Body of pancreas (tissue), 4 donors: ENCODE measurements around the gene VGLL2. TPM values are rescaled to one million over a fixed set of nuclear protein-coding genes. Genes with fewer than 3 reads are reported as not detected.

Experiments
- ATAC-seq: fragments of 150-250 bp; one replicate; pipeline ENCODE4 v1.9.1; 2016
- DNase-seq, 4 donors: peaks; one replicate each; pipeline ENCODE4 v3.0.0-alpha.2; 2019
- H3K27ac ChIP-seq, 4 donors: fragments of 200-600 bp; sonication (generic); 1 replicate in 3 of 4; 2 replicates in 1 of 4; pipeline versions ENCODE4 v1.5.1 to v1.6.1; 2016 to 2019; ENCODE audit warnings: mild to moderate bottlenecking in 1 of 4, mixed read lengths in 1 of 4, moderate library complexity in 1 of 4
- H3K27me3 ChIP-seq, 2 donors: fragments of 200-600 bp; sonication (generic); one replicate each; pipeline ENCODE4 v1.6.0; 2016; ENCODE audit warnings: mild to moderate bottlenecking in 1 of 2
- H3K36me3 ChIP-seq, 2 donors: fragments of 200-600 bp; sonication (generic); replicated peaks in 1 of 2; 2 replicates each; pipeline ENCODE4 v1.5.1; 2016; ENCODE audit warnings: low read depth in 2 of 2; ENCODE audit not compliant: insufficient read depth in 1 of 2
- H3K4me1 ChIP-seq: fragments of 200-600 bp; sonication (generic); one replicate; pipeline ENCODE4 v1.6.0; 2016
- H3K4me3 ChIP-seq, 2 donors: fragments of 200-600 bp; sonication (generic); 1 replicate in 1 of 2; 2 replicates in 1 of 2; pipeline ENCODE4 v1.5.1; 2016 to 2019
- H3K9me3 ChIP-seq, 3 donors: fragments of 200-600 bp; sonication (generic); 1 replicate in 2 of 3; 2 replicates in 1 of 3; pipeline ENCODE4 v1.5.1; 2016
- CTCF ChIP-seq, 7 experiments: fragments of 450-650 bp in 4 of 7; fragments of 200-600 bp in 3 of 7; sonication (generic) in 3 of 7; IDR thresholded peaks; one replicate each; pipeline ENCODE4 v1.5.1; 2016 to 2019; ENCODE audit warnings: antibody characterized with exemption in 7 of 7
- POLR2A ChIP-seq, 3 donors: fragments of 450-650 bp; IDR thresholded peaks; one replicate each; pipeline ENCODE4 v1.6.1; 2016; ENCODE audit warnings: antibody characterized with exemption in 3 of 3, mild to moderate bottlenecking in 2 of 3
- WGBS, 2 donors: methylation state at CpG; one replicate each; pipeline ENCODE4 v1.1.5; 2017; 5-methylcytosine and 5-hydroxymethylcytosine counted together
- intact Hi-C: fragments of 100-400 bp; cut with DNase I; formaldehyde crosslinking; loops from one replicate; pipeline ENCODE4 v1.15.1; 2023
- total RNA-seq, 2 donors: library from RNA; depleted of rRNA; stranded (reverse); fragments of >200 nt; gene quantifications; one replicate each; pipeline ENCODE4 v1.1.0, GENCODE V29; 2016

The VGLL2 gene
- total RNA-seq, 2 donors from 2014 or later, result 0.99 TPM; not detected in 1

GRCh38 chr6:117228202-117228601 lies 37.2 kb upstream of the VGLL2 start:
- Histone ChIP-seq H3K27me3 (no peaks in the 10 kb centered on the region), H3K4me1 (no peaks in the 10 kb centered on the region), H3K36me3 (no peaks in the 10 kb centered on the region), H3K9me3 (no peaks in the 10 kb centered on the region), H3K4me3 (no peak overlapping the region), H3K27ac (no peak overlapping the region)
- no peak for DNase-seq
- ATAC-seq, result no peak
- 56 to 67% methylated on average over 1 of the region's 1 CpG for WGBS, 2 donors
- intact Hi-C loops, result no loop called here
- no peak for TF ChIP-seq POLR2A (IDR thresholded peaks at IDR 0.05)
- no peak for TF ChIP-seq CTCF (IDR thresholded peaks at IDR 0.05)

GRCh38 chr6:117229870-117230269 lies 35.5 kb upstream of the VGLL2 start:
- 23 to 44% methylated on average over 1 of the region's 1 CpG for WGBS, 2 donors
- intact Hi-C loops, result no loop called here
- Histone ChIP-seq H3K9me3 (no peaks in the 10 kb centered on the region), H3K4me3 (no peak overlapping the region), H3K27me3 (no peaks in the 10 kb centered on the region), H3K36me3 (no peaks in the 10 kb centered on the region), H3K4me1 (no peaks in the 10 kb centered on the region), H3K27ac (no peak overlapping the region)
- TF ChIP-seq POLR2A (IDR thresholded peaks at IDR 0.05) (no peak), CTCF (IDR thresholded peaks at IDR 0.05) (no peak)
- DNase-seq (no peak), ATAC-seq (no peak)

- intact Hi-C loops, result no loop called here
- no peaks in the 10 kb centered on the region for H3K4me1 ChIP-seq
- TF ChIP-seq POLR2A (IDR thresholded peaks at IDR 0.05), result no peak
- no peak for TF ChIP-seq CTCF (IDR thresholded peaks at IDR 0.05)
- no peaks in the 10 kb centered on the region for H3K27me3 ChIP-seq
- H3K9me3 ChIP-seq, result no peaks in the 10 kb centered on the region
- ATAC-seq (no peak), DNase-seq (no peak)
- H3K36me3 ChIP-seq, result no peaks in the 10 kb centered on the region
- 52 to 68% methylated on average over 2 of the region's 2 CpGs for WGBS, 2 donors
- H3K27ac ChIP-seq, result no peak overlapping the region
- no peak overlapping the region for H3K4me3 ChIP-seq
Observed at GRCh38 chr6:117231466-117231865, 33.9 kb upstream of the VGLL2 start.

GRCh38 chr6:117232196-117232595 lies 33.2 kb upstream of the VGLL2 start:
- Histone ChIP-seq H3K36me3 (no peaks in the 10 kb centered on the region), H3K27ac (no peak overlapping the region), H3K27me3 (no peaks in the 10 kb centered on the region), H3K4me1 (no peaks in the 10 kb centered on the region), H3K4me3 (no peak overlapping the region), H3K9me3 (no peaks in the 10 kb centered on the region)
- TF ChIP-seq CTCF (IDR thresholded peaks at IDR 0.05) (no peak), POLR2A (IDR thresholded peaks at IDR 0.05) (no peak)
- intact Hi-C loops, result no loop called here
- DNase-seq, result no peak
- WGBS, 2 donors, result 43 to 55% methylated on average over 4 of the region's 4 CpGs
- no peak for ATAC-seq

GRCh38 chr6:117233145-117233544 lies 32.2 kb upstream of the VGLL2 start:
- TF ChIP-seq POLR2A (IDR thresholded peaks at IDR 0.05) (no peak), CTCF (IDR thresholded peaks at IDR 0.05) (no peak)
- Histone ChIP-seq H3K36me3 (no peaks in the 10 kb centered on the region), H3K9me3 (no peaks in the 10 kb centered on the region), H3K27me3 (no peaks in the 10 kb centered on the region), H3K27ac (no peak overlapping the region), H3K4me3 (no peak overlapping the region), H3K4me1 (no peaks in the 10 kb centered on the region)
- intact Hi-C loops, result no loop called here
- DNase-seq, result peak in 1 of 4 donors; percentile 11
- WGBS, 2 donors, result 38 to 46% methylated on average over 3 of the region's 3 CpGs
- peak; percentile 48 for ATAC-seq
